Glutamatergic neuron (in vitro differentiated cells): ENCODE results near the gene MVB12A. TPM values are rescaled to one million over a fixed set of nuclear protein-coding genes. Genes with fewer than 3 reads are reported as not detected.

Experiments
- DNase-seq: peaks from one replicate; pipeline ENCODE4 v3.0.0; 2022
- H3K27ac Mint-ChIP-seq: one replicate; pipeline ENCODE4 v1.8.0; 2020; ENCODE audit warnings: mild to moderate bottlenecking, mixed read lengths, inconsistent platforms; ENCODE audit not compliant: unreplicated experiment
- H3K27me3 Mint-ChIP-seq: one replicate; pipeline ENCODE4 v1.8.0; 2020; ENCODE audit warnings: mild to moderate bottlenecking, moderate library complexity, mixed read lengths, inconsistent platforms; ENCODE audit not compliant: unreplicated experiment
- H3K36me3 Mint-ChIP-seq: one replicate; pipeline ENCODE4 v1.8.0; 2020; ENCODE audit warnings: mild to moderate bottlenecking, mixed read lengths, inconsistent platforms; ENCODE audit not compliant: unreplicated experiment
- H3K4me1 Mint-ChIP-seq: one replicate; pipeline ENCODE4 v1.8.0; 2020; ENCODE audit warnings: mild to moderate bottlenecking, low read depth, mixed read lengths, inconsistent platforms; ENCODE audit not compliant: unreplicated experiment
- H3K4me3 Mint-ChIP-seq: one replicate; pipeline ENCODE4 v1.8.0; 2020; ENCODE audit warnings: mild to moderate bottlenecking, mixed read lengths, inconsistent platforms; ENCODE audit not compliant: unreplicated experiment
- H3K9me3 Mint-ChIP-seq: one replicate; pipeline ENCODE4 v1.8.0; 2020; ENCODE audit warnings: mild to moderate bottlenecking, moderate library complexity, mixed read lengths, inconsistent platforms; ENCODE audit not compliant: unreplicated experiment
- total RNA-seq: library from RNA; stranded (reverse); fragmentation: NEBNext Ultra II Directional; extraction: Animal tissue kit (Norgen Biotek cat#: 25700); gene quantifications from one replicate; pipeline ENCODE4 v1.2.1, GENCODE V29; 2021; ENCODE audit not compliant: unreplicated experiment
- TF ChIP-seq, protein P1 (sequence below): fragments of 200-600 bp; sonication (generic); IDR thresholded peaks from one replicate; pipeline ENCODE4 v1.5.0; 2021; ENCODE audit not compliant: partially characterized antibody, unreplicated experiment

MVB12A gene
- total RNA-seq, 1 donor from 2014 or later: 38.8 TPM

DNA sequence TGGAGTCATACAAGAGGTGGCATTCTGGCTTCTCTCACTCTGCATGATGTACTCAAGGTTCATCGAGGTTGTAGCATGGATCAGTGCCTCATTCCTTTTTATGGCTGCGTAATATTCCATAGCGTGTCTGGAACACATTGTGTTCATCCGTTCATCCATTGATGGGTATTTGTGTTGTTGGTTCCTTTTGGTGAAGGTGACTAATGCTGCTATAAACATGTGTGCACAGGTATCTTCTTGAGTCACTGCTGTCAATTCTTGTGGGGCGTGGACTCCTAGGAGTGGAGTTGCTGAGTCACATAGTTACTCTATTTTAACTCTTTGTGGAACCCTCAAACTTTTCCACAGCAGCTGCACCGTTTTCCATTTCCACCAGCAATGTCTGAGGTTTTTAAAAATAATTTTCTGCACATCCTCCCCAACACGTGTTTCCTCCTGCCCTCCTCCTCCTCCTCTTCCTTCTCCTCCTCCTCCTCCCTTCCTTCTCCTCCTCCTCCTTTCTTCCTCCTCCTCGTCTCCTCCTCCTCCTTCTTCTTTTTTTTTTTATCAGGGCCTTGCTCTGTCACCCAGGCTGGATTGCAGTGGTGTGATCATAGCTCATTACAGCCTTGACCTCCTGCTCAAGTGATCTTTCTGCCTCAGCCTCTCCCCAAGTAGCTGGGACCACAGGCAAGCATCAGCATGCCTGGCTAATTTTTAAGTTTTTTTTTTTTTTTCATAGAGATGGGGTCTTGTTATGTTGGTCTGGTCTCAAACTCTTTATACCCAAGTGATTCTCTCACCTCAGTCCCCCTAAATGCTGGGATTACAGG, 30.6 kb downstream of the MVB12A start:
- H3K9me3 Mint-ChIP-seq: peaks cover 6% of the 10 kb centered on the region
- peaks cover 2% of the 10 kb centered on the region for H3K4me1 Mint-ChIP-seq
- TF ChIP-seq, protein P1, sequence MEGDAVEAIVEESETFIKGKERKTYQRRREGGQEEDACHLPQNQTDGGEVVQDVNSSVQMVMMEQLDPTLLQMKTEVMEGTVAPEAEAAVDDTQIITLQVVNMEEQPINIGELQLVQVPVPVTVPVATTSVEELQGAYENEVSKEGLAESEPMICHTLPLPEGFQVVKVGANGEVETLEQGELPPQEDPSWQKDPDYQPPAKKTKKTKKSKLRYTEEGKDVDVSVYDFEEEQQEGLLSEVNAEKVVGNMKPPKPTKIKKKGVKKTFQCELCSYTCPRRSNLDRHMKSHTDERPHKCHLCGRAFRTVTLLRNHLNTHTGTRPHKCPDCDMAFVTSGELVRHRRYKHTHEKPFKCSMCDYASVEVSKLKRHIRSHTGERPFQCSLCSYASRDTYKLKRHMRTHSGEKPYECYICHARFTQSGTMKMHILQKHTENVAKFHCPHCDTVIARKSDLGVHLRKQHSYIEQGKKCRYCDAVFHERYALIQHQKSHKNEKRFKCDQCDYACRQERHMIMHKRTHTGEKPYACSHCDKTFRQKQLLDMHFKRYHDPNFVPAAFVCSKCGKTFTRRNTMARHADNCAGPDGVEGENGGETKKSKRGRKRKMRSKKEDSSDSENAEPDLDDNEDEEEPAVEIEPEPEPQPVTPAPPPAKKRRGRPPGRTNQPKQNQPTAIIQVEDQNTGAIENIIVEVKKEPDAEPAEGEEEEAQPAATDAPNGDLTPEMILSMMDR: no peak
- H3K27ac Mint-ChIP-seq: no peak overlapping the region
- H3K36me3 Mint-ChIP-seq: peaks cover 5% of the 10 kb centered on the region
- no peak for DNase-seq
- no peak overlapping the region for H3K4me3 Mint-ChIP-seq
- H3K27me3 Mint-ChIP-seq: peaks cover 15% of the 10 kb centered on the region

DNA sequence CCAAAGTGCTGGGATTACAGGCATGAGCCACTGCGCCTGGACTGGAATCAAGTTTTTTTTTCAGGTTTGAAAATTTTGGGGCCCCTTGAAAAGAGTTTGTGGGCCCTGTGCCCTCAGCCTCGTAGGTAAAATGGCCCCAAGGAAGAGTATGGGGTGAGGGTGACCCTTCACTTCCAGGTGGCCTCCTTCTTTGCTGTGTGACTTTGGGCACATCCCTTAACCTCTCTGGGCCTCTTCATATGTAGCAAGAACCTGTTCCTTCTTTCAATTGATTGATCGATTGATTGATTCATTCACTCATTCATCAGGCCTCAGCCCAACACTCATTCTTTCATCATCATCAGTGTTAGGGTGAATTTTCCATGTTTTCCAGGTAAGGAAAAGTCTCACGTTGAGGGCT, 32.0 kb downstream of the MVB12A start:
- Mint-ChIP-seq H3K27me3 (peaks cover 15% of the 10 kb centered on the region), H3K27ac (no peak overlapping the region), H3K9me3 (peaks cover 6% of the 10 kb centered on the region)

DNA sequence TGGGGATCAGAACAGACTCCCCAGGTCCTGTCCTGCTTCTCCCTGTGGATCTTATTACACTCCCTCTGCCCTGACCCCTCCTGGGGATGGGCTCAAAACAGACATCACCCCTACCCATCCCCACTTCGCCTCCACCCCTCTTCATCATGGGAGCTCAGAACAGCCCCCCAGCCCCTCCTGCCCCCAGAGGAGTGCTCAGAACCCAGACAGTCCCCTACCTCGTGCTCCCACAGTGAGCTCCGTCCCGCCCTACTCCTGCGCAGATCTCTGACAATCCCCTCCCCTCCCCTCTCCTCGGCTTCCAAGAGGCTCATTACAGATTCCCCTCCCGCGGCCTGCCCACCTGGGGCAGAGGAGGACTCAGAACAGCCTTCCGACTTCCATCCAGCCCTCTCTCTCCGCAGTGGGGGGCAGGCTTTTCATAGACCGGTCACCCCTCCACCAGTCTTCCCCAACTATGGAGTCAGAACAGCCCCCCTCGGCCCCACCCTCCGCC, 34.8 kb downstream of the MVB12A start:
- Mint-ChIP-seq H3K4me3 (no peak overlapping the region), H3K36me3 (peaks cover 5% of the 10 kb centered on the region), H3K4me1 (peaks cover 2% of the 10 kb centered on the region), H3K27ac (no peak overlapping the region), H3K27me3 (peaks cover 8% of the 10 kb centered on the region), H3K9me3 (peaks cover 6% of the 10 kb centered on the region)
- DNase-seq: peak; percentile 44
- TF ChIP-seq, protein P1: no peak

More for the DNA sequence above, 32.0 kb downstream of the MVB12A start:
- peaks cover 2% of the 10 kb centered on the region for H3K4me1 Mint-ChIP-seq
- H3K36me3 Mint-ChIP-seq: peaks cover 5% of the 10 kb centered on the region
- no peak for DNase-seq
- H3K4me3 Mint-ChIP-seq: no peak overlapping the region
- TF ChIP-seq, protein P1: no peak

DNA sequence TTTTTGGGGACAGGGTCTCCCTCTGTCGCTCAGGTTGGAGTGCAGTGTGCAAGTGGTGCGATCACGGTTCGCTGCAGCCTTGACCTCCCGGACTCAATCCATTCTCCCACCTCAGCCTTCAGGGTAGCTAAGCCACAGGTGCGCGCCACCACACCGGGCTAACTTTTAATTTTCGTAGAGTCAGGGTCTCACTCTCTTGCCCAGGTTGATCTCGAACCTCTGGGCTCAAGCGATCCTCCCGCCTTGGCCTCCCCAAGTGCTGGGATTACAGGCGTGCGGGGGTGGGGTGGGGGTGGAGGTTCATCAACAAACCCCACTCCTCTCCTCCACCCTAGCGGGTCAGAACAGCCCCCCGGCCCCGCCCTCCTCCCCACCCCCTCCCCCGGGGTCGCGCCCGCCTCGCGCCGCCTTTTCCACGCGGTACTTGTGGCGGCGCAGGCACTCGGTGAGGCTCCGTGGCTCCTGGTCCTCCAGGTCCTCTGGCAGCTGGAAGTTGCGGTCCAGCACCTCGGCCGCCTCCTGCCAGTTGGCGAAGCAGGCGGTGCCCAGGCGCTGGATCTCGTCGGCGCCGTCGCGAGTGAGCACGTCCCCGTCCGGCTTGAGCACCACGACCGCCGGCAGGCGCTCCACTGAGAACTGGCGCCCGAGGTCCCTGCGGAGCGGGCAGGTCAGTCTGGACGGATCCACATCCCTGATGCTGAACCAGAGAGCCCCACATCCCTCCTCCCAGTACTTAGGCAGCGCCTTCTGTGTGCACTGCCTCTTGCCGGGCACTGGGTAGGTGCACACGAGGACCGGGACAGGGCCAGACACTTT, 35.7 kb downstream of the MVB12A start:
- Mint-ChIP-seq H3K9me3 (peaks cover 4% of the 10 kb centered on the region), H3K27ac (no peak overlapping the region), H3K4me3 (no peak overlapping the region), H3K4me1 (peaks cover 2% of the 10 kb centered on the region), H3K36me3 (no peaks in the 10 kb centered on the region), H3K27me3 (peaks cover 4% of the 10 kb centered on the region)
- TF ChIP-seq, protein P1: no peak
- no peak for DNase-seq

DNA sequence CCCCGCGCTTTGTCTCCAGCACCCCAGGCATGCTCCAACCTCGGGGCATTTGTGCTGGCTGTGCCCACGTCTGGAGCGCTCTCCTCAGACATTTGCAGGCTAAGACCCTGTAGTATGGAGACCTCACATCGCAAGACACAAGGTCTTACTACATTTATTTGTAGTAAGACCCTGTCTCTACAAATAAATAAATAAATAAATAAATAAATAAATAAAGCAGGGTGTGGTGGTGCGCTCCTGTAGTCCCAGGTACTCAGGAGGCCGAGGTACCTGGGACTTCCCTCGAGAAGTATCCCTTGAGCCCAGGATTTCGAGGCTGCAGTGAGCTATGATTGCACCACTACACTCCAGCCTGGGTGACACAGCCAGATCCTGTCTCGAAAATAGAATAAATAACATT, 36.3 kb downstream of the MVB12A start:
- Mint-ChIP-seq H3K9me3 (peaks cover 4% of the 10 kb centered on the region), H3K27me3 (peaks cover 4% of the 10 kb centered on the region)

More for the DNA sequence above, 36.3 kb downstream of the MVB12A start:
- TF ChIP-seq, protein P1: no peak
- H3K36me3 Mint-ChIP-seq: no peaks in the 10 kb centered on the region
- no peak overlapping the region for H3K27ac Mint-ChIP-seq
- no peak for DNase-seq
- H3K4me1 Mint-ChIP-seq: peaks cover 2% of the 10 kb centered on the region
- no peak overlapping the region for H3K4me3 Mint-ChIP-seq
